Fibroblast of the conjunctiva (primary cell): ENCODE results near the gene LRRC74A.

Experiments used
- DNase-seq: peaks from one replicate; pipeline ENCODE4 v3.0.0-alpha.2; 2010; ENCODE audit warnings: low read depth

Gene LRRC74A

GRCh38 chr14:76826122-76826521 lies at the start of gene LRRC74A:
LRRC74A (plus strand) TSS chr14:76826408; CDS start chr14:76826698, 290 bp downstream.
- no peak for DNase-seq

- DNase-seq: no peak
Measured at GRCh38 chr14:76776428-76777251, 49.6 kb upstream of the LRRC74A start.

- DNase-seq: no peak
Measured at GRCh38 chr14:76777721-76778120, 48.5 kb upstream of the LRRC74A start.

- DNase-seq: no peak
Measured at GRCh38 chr14:76778546-76779215, 47.5 kb upstream of the LRRC74A start.

- no peak for DNase-seq
Measured at GRCh38 chr14:76779221-76780057, 46.8 kb upstream of the LRRC74A start.

- DNase-seq: no peak
Measured at GRCh38 chr14:76780058-76780345, 46.2 kb upstream of the LRRC74A start.

GRCh38 chr14:76780360-76780759 lies 45.8 kb upstream of the LRRC74A start:
- DNase-seq: no peak

GRCh38 chr14:76780875-76781647 lies 45.1 kb upstream of the LRRC74A start:
- DNase-seq: no peak

- DNase-seq: no peak
Measured at GRCh38 chr14:76781648-76782051, 44.6 kb upstream of the LRRC74A start.

- DNase-seq: no peak
Measured at GRCh38 chr14:76782115-76782884, 43.9 kb upstream of the LRRC74A start.

- DNase-seq: no peak
Measured at GRCh38 chr14:76782885-76783566, 43.2 kb upstream of the LRRC74A start.

GRCh38 chr14:76784266-76784874 lies 41.8 kb upstream of the LRRC74A start:
- no peak for DNase-seq

GRCh38 chr14:76784881-76785280 lies 41.3 kb upstream of the LRRC74A start:
- peak; percentile 44 for DNase-seq

GRCh38 chr14:76786601-76787000 lies 39.6 kb upstream of the LRRC74A start:
- DNase-seq: no peak

- no peak for DNase-seq
Measured at GRCh38 chr14:76792422-76792821, 33.8 kb upstream of the LRRC74A start.

GRCh38 chr14:76793324-76793723 lies 32.9 kb upstream of the LRRC74A start:
- DNase-seq: no peak

- DNase-seq: no peak
Measured at GRCh38 chr14:76793956-76794355, 32.3 kb upstream of the LRRC74A start.

- no peak for DNase-seq
Measured at GRCh38 chr14:76806446-76806845, 19.8 kb upstream of the LRRC74A start.

- DNase-seq: no peak
Measured at GRCh38 chr14:76808011-76808410, 18.2 kb upstream of the LRRC74A start.

GRCh38 chr14:76808990-76809389 lies 17.2 kb upstream of the LRRC74A start:
- no peak for DNase-seq
